Neuron (in vitro differentiated cells): ENCODE data around the gene GTF2E1.

ENCODE experiments used
- H2AFZ ChIP-seq: one replicate; pipeline ENCODE4 v1.6.1; 2013; ENCODE audit warnings: low read depth, mild to moderate bottlenecking, inconsistent platforms, low read length, moderate library complexity
- H3K27me3 ChIP-seq: one replicate; pipeline ENCODE4 v1.6.1; 2013; ENCODE audit warnings: low read length; ENCODE audit not compliant: insufficient read depth
- H3K36me3 ChIP-seq: one replicate; pipeline ENCODE4 v1.6.1; 2013; ENCODE audit warnings: low read length; ENCODE audit not compliant: insufficient read depth
- H3K4me1 ChIP-seq: one replicate; pipeline ENCODE4 v1.6.1; 2013; ENCODE audit warnings: low read length; ENCODE audit not compliant: insufficient read depth
- H3K4me3 ChIP-seq: 2 replicates; pipeline ENCODE4 v1.5.1; 2013; ENCODE audit warnings: mild to moderate bottlenecking, low read length, moderate library complexity
- H3K9me3 ChIP-seq: one replicate; pipeline ENCODE4 v1.6.1; 2013; ENCODE audit warnings: low read length

The GTF2E1 gene

GRCh38 chr3:120795017-120795648 lies 52.6 kb downstream of the GTF2E1 start:
- Histone ChIP-seq H3K4me3 (no peak overlapping the region), H3K4me1 (peaks cover 15% of the 10 kb centered on the region), H2AFZ (no peak overlapping the region), H3K9me3 (no peaks in the 10 kb centered on the region), H3K27me3 (no peaks in the 10 kb centered on the region), H3K36me3 (no peaks in the 10 kb centered on the region)

DNA sequence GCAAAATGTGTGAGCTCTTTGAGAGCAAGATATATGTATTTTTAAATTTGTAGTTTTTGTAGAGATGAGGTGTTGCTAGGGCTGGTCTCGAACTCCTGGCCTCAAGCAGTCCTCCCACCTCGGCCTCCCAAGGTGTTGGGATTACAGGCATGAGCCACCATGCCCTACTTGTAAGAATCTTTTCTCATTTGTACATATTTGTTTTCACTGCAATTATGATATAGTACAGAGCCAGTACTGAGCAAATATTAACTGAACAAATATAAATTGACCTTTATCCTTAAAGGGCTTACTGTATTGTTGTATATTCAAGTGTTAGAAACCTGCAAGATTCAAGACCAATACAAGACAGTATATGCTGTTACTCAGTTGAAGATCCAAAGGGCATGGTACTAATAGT lies 53.4 kb downstream of the GTF2E1 start:
- no peaks in the 10 kb centered on the region for H3K27me3 ChIP-seq
- no peaks in the 10 kb centered on the region for H3K9me3 ChIP-seq
- no peak overlapping the region for H2AFZ ChIP-seq
- no peaks in the 10 kb centered on the region for H3K36me3 ChIP-seq
- no peak overlapping the region for H3K4me3 ChIP-seq
- H3K4me1 ChIP-seq: peaks cover 15% of the 10 kb centered on the region

DNA sequence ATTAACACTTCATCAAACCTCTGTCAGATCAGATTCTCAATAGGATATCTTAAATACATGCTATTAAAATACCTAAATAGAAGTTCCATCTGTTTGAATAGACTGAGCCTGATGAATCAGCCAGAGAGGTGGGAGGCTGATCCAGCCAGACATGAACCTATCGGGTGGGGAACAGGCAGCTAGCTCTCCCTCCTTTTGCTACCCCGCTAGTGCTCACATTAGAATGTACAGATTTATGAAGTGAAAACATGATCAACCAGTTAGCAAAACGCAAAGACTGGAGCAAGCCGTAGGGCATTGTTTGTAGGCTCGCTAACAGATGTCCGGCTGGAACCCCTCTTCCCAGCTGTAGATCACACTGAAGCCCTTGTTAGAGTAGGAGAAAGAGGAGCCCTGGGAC lies 54.4 kb downstream of the GTF2E1 start:
- no peaks in the 10 kb centered on the region for H3K36me3 ChIP-seq
- H3K9me3 ChIP-seq: no peaks in the 10 kb centered on the region
- H3K4me1 ChIP-seq: peaks cover 15% of the 10 kb centered on the region

DNA sequence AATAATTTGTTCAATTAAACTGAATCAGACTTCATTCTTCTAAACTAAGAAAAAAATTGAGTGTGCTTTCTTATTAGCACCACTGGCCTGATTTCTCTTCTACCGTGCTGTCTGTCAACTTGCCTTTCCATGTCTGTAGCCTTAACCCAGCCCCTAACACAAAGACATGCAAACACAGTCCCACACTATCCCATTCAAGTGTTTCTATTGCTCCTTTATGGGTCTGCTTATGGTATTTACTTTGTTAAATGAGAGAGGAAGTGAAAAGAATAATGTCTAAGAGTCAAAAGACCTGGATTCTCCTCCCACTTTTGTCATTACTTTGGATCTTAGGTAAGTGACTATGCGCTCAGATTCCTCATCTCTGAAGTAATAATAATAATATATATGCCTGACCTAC lies 55.3 kb downstream of the GTF2E1 start:
- H3K4me1 ChIP-seq: peaks cover 13% of the 10 kb centered on the region
- H3K4me3 ChIP-seq: no peak overlapping the region
- no peaks in the 10 kb centered on the region for H3K27me3 ChIP-seq

More for the DNA sequence above, 54.4 kb downstream of the GTF2E1 start:
- Histone ChIP-seq H3K4me3 (no peak overlapping the region), H3K27me3 (no peaks in the 10 kb centered on the region), H2AFZ (no peak overlapping the region)

GRCh38 chr3:120798346-120798745 lies 55.8 kb downstream of the GTF2E1 start:
- H3K36me3 ChIP-seq: no peaks in the 10 kb centered on the region
- H3K27me3 ChIP-seq: no peaks in the 10 kb centered on the region
- H3K4me3 ChIP-seq: no peak overlapping the region
- no peaks in the 10 kb centered on the region for H3K9me3 ChIP-seq
- H2AFZ ChIP-seq: no peak overlapping the region
- peaks cover 8% of the 10 kb centered on the region for H3K4me1 ChIP-seq

More for the DNA sequence above, 55.3 kb downstream of the GTF2E1 start:
- no peaks in the 10 kb centered on the region for H3K36me3 ChIP-seq
- no peak overlapping the region for H2AFZ ChIP-seq
- no peaks in the 10 kb centered on the region for H3K9me3 ChIP-seq

GRCh38 chr3:120800625-120801024 lies 58.1 kb downstream of the GTF2E1 start:
- Histone ChIP-seq H3K27me3 (no peaks in the 10 kb centered on the region), H3K9me3 (no peaks in the 10 kb centered on the region), H3K4me1 (no peaks in the 10 kb centered on the region), H2AFZ (no peak overlapping the region), H3K4me3 (no peak overlapping the region), H3K36me3 (no peaks in the 10 kb centered on the region)

GRCh38 chr3:120801484-120801883 lies 58.9 kb downstream of the GTF2E1 start:
- Histone ChIP-seq H3K4me3 (no peak overlapping the region), H2AFZ (no peak overlapping the region), H3K4me1 (no peaks in the 10 kb centered on the region), H3K36me3 (no peaks in the 10 kb centered on the region), H3K9me3 (no peaks in the 10 kb centered on the region), H3K27me3 (no peaks in the 10 kb centered on the region)

GRCh38 chr3:120802916-120803315 lies 60.4 kb downstream of the GTF2E1 start:
- H3K27me3 ChIP-seq: no peaks in the 10 kb centered on the region
- no peaks in the 10 kb centered on the region for H3K9me3 ChIP-seq
- H3K36me3 ChIP-seq: no peaks in the 10 kb centered on the region
- H3K4me1 ChIP-seq: no peaks in the 10 kb centered on the region
- no peak overlapping the region for H3K4me3 ChIP-seq
- H2AFZ ChIP-seq: no peak overlapping the region

- H3K4me1 ChIP-seq: peaks cover 2% of the 10 kb centered on the region
- H3K4me3 ChIP-seq: no peak overlapping the region
- H3K36me3 ChIP-seq: no peaks in the 10 kb centered on the region
- no peaks in the 10 kb centered on the region for H3K27me3 ChIP-seq
- no peak overlapping the region for H2AFZ ChIP-seq
- H3K9me3 ChIP-seq: no peaks in the 10 kb centered on the region
These were observed 74.2 kb downstream of the GTF2E1 start for GRCh38 chr3:120816728-120817127.

GRCh38 chr3:120820748-120821147 lies 78.2 kb downstream of the GTF2E1 start:
- Histone ChIP-seq H3K9me3 (no peaks in the 10 kb centered on the region), H3K27me3 (no peaks in the 10 kb centered on the region), H3K4me3 (no peak overlapping the region), H2AFZ (no peak overlapping the region), H3K36me3 (no peaks in the 10 kb centered on the region), H3K4me1 (peaks cover 2% of the 10 kb centered on the region)

DNA sequence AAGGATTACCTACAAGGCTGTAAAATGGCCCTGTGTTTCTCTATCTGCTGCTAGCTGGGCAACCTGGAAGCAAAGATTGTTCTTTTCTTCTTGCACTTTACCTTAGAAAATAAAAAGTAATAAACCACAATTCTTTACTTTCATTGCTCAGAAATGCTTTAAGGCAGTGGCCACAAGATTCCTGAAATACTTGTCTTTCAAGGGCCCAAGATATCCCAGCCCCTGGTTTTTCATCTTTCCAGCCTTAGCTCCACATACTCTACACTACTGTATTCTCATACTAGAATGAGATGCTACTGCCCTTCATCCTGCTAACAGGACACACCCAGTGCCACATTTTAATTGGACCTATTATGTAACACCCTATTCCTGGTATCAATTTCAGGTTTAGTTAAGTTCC lies 78.9 kb downstream of the GTF2E1 start:
- H3K4me3 ChIP-seq: no peak overlapping the region
- no peak overlapping the region for H2AFZ ChIP-seq
- no peaks in the 10 kb centered on the region for H3K27me3 ChIP-seq
- no peaks in the 10 kb centered on the region for H3K9me3 ChIP-seq
- peaks cover 2% of the 10 kb centered on the region for H3K4me1 ChIP-seq
- H3K36me3 ChIP-seq: no peaks in the 10 kb centered on the region

GRCh38 chr3:120823156-120823555 lies 80.6 kb downstream of the GTF2E1 start:
- Histone ChIP-seq H3K9me3 (no peaks in the 10 kb centered on the region), H3K27me3 (no peaks in the 10 kb centered on the region), H2AFZ (no peak overlapping the region)

GRCh38 chr3:120824613-120825012 lies 82.1 kb downstream of the GTF2E1 start:
- no peaks in the 10 kb centered on the region for H3K9me3 ChIP-seq
- H3K27me3 ChIP-seq: no peaks in the 10 kb centered on the region
- H3K4me3 ChIP-seq: no peak overlapping the region
- H2AFZ ChIP-seq: no peak overlapping the region
- no peaks in the 10 kb centered on the region for H3K4me1 ChIP-seq
- no peaks in the 10 kb centered on the region for H3K36me3 ChIP-seq

More at GRCh38 chr3:120823156-120823555, 80.6 kb downstream of the GTF2E1 start:
- no peak overlapping the region for H3K4me3 ChIP-seq
- no peaks in the 10 kb centered on the region for H3K36me3 ChIP-seq
- H3K4me1 ChIP-seq: no peaks in the 10 kb centered on the region

DNA sequence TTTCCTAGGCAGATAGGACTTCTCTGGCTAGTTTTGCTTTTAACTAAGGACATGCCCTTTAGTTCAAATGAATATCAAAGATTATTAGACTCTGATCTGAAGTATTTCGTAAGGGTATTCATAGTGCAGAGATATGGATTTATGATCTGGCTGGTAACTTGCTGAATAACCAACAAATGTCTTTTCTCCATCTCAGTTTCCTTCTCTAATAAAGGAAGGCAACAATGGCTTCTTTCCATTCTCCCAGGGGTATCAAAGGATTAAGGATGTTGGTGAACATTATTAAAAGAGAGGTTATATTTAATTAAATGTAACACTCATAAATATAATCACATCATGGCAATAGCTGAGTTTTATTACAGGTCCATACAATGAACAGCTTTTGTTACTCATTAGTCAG lies 86.3 kb downstream of the GTF2E1 start:
- H3K36me3 ChIP-seq: no peaks in the 10 kb centered on the region
- H3K4me3 ChIP-seq: no peak overlapping the region
- no peaks in the 10 kb centered on the region for H3K27me3 ChIP-seq
- no peaks in the 10 kb centered on the region for H3K4me1 ChIP-seq
- no peak overlapping the region for H2AFZ ChIP-seq
- H3K9me3 ChIP-seq: no peaks in the 10 kb centered on the region
